Heart right ventricle (tissue), 16 donors: Measurements from ENCODE around the gene NR2F6. TPM values are rescaled to one million over a fixed set of nuclear protein-coding genes. Genes with fewer than 3 reads are reported as not detected.

Experiments used
- ATAC-seq, 8 donors: fragments of 200-7000 bp; cut with Tn5 transposase; one replicate each; pipeline ENCODE4 v1.9.1; 2020; ENCODE audit warnings: mild to moderate bottlenecking in 8 of 8, moderate library complexity in 8 of 8, moderate number of reproducible peaks in 1 of 8
- DNase-seq, 2 donors: peaks; one replicate each; pipeline ENCODE4 v3.0.0-alpha.2; 2020
- H3K27ac ChIP-seq, 10 donors: fragments of 200-600 bp; sonication (generic) in 2 of 10; one replicate each; pipeline versions ENCODE4 v1.5.0 to v1.8.0; 2020 to 2022; ENCODE audit warnings: mild to moderate bottlenecking in 3 of 10
- H3K27me3 ChIP-seq, 7 donors: fragments of 200-600 bp; one replicate each; pipeline ENCODE4 v1.8.0; 2021 to 2022; ENCODE audit warnings: mild to moderate bottlenecking in 2 of 7
- H3K36me3 ChIP-seq, 9 donors: fragments of 200-600 bp; sonication (generic) in 1 of 9; one replicate each; pipeline versions ENCODE4 v1.5.0 to v1.8.0; 2020 to 2022; ENCODE audit warnings: mild to moderate bottlenecking in 2 of 9
- H3K4me1 ChIP-seq, 9 donors: fragments of 200-600 bp; sonication (generic) in 1 of 9; one replicate each; pipeline versions ENCODE4 v1.5.0 to v1.8.0; 2020 to 2022; ENCODE audit warnings: mild to moderate bottlenecking in 4 of 9
- H3K4me3 ChIP-seq, 10 donors: fragments of 200-600 bp; sonication (generic) in 2 of 10; one replicate each; pipeline versions ENCODE4 v1.5.0 to v1.8.0; 2020 to 2022; ENCODE audit warnings: mild to moderate bottlenecking in 7 of 10, moderate library complexity in 2 of 10
- H3K9me3 ChIP-seq, 11 donors: fragments of 200-600 bp in 10 of 11; sonication (generic) in 2 of 11; one replicate each; pipeline versions ENCODE4 v1.5.0 to v1.8.0; 2013 to 2022; ENCODE audit warnings: mild to moderate bottlenecking in 2 of 11, control low read depth in 1 of 11, moderate library complexity in 1 of 11
- WGBS, 2 donors: extraction: QIAGEN DNeasy Blood & Tissue Kit; methylation state at CpG; one replicate each; pipeline ENCODE4 v1.1.7; 2013; ENCODE audit warnings: inconsistent platforms in 1 of 2; 5-methylcytosine and 5-hydroxymethylcytosine counted together
- intact Hi-C, 10 donors: fragments of 100-400 bp; cut with DNase I; formaldehyde crosslinking; loops; one replicate each; pipeline versions ENCODE4 v1.11.1 to v1.14.2; 2022
- polyA plus RNA-seq, 2 donors: library from polyadenylated mRNA; stranded (reverse); fragments of 200-250 nt; gene quantifications; one replicate each; pipeline ENCODE4 v1.2.3, GENCODE V29; 2013
- total RNA-seq, 10 donors: library from RNA; stranded (reverse); fragmentation: NEBNext Ultra II Directional in 3 of 10; extraction: Animal tissue kit (Norgen Biotek cat#: 25700) in 3 of 10; gene quantifications; one replicate each; pipeline versions ENCODE4 v1.2.1 to v1.2.4, GENCODE V29; 2021 to 2023
- TF ChIP-seq, protein P1 (sequence below), 9 donors: fragments of 200-600 bp; sonication (generic) in 2 of 9; IDR thresholded peaks; one replicate each; pipeline versions ENCODE4 v1.5.0 to v1.8.0; 2021 to 2022; ENCODE audit warnings: antibody characterized with exemption in 9 of 9, mild to moderate bottlenecking in 5 of 9, moderate library complexity in 1 of 9
- donor health status: Arrhythmogenic right ventricular cardiomyopathy.
- donor health status: ischemic (EF 13 %, LVEDD 7.1; RV severe dilation, severe dysfunction).
- donor health status: healthy with polysubstance abuse.
- donor health status: DM: no; HTN: yes; CAD: no.
- donor health status: DM: no; HTN: no; CAD: no.
- donor health status: ischemic (EF 25% LVEDD 6.9; RV normal size, moderate dysfunction).
- donor health status: ischemic (EF 25% LVEDD 5.7; RV mildly dilated, moderate dysfunction).
- donor health status: healthy.
- donor health status: DM: yes; HTN: yes; CAD: no.
- donor health status: Ischemic cardiomyopathy.
- donor health status: ischemic (EF 35%, LVEDD 5.7; RV mildly dilated, moderate dysfunction).
- donor health status: nonischemic (EF 11% LVEDD 7.7; RV severe dilation, severe dysfunction).
- donor health status: DM: yes; HTN: yes; CAD: no.
- donor health status: PGD.
- donor health status: ischemic (EF 29% LVEDD 5.4; RV normal size, mild dysfunction).
- donor health status: nonischemic (EF 23%, LVEDD 6.1; RV moderate dilation, normal function).

Gene NR2F6
- total and polyA plus RNA-seq, 12 donors, result 32.0 to 79.7 (median 42.2) TPM

DNA sequence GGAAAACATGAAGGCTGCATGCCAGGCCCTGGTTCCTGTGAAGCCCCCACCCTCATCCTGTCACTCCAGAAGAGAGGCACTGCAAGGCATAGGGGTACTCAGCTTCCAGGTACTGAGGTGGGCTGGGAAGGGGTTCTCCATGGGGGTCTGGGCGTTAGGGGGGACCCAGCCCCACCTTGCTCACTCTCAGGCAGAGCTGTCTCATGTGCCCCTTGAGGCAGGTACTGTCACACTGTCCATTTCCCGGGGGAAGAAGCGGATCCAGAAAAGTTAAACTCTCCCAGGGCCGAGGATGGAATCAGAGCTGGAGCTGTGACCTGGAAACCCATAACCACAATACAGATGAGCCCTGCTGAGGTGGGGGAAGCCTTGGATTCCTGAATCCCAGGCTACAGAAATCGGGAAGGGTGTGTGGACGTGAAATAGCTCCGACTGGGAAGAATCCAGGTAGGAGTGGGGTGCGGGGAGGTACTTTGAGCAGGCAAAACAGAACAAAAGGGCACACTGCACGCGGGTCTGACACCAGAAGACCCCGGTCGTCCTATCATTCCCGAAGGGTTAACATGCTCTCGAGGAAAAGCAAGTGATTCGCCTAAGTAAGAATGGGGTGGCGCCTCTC, 31.1 kb downstream of the NR2F6 start:
- 25 to 39% methylated on average over 16 of the region's 16 CpGs for WGBS, 2 donors

DNA sequence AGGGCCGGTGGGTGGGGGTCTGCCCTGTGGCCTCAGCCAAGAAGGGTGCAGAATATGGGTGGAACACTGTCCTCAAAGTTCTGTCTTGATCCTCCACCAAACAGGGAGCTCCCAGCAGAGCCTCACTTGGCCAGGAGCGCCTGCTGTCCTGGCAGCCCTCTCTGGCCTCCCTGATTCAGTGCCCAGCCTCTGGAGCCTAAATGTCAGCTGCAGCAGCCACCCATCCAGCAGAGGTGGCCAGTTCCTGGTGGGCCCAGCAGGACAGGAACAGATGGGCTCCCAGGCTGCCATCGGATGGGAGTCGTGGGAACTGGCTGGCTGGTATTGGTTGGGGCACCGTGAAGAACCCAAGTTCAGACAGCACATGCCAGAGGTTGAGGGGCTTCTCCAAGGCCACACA, 32.4 kb downstream of the NR2F6 start:
- intact Hi-C loops, result loop anchor here in 1 of 10 donors (10.0 kb wide), 1 partner anchor 71 kb away; the partner anchor contains the start of gene ANKLE1
- Histone ChIP-seq H3K27me3 (no peaks in the 10 kb centered on the region), H3K9me3 (no peaks in the 10 kb centered on the region), H3K4me1 (peaks cover 0 to 16% (median 13%) of the 10 kb centered on the region in 9 donors), H3K4me3 (no peak overlapping the region), H3K27ac (no peak overlapping the region), H3K36me3 (peaks cover 0 to 78% (median 40%) of the 10 kb centered on the region in 9 donors)
- no peak for ATAC-seq
- DNase-seq, result no peak
- 85 to 89% methylated on average over 5 of the region's 5 CpGs for WGBS, 2 donors
- TF ChIP-seq, protein P1, sequence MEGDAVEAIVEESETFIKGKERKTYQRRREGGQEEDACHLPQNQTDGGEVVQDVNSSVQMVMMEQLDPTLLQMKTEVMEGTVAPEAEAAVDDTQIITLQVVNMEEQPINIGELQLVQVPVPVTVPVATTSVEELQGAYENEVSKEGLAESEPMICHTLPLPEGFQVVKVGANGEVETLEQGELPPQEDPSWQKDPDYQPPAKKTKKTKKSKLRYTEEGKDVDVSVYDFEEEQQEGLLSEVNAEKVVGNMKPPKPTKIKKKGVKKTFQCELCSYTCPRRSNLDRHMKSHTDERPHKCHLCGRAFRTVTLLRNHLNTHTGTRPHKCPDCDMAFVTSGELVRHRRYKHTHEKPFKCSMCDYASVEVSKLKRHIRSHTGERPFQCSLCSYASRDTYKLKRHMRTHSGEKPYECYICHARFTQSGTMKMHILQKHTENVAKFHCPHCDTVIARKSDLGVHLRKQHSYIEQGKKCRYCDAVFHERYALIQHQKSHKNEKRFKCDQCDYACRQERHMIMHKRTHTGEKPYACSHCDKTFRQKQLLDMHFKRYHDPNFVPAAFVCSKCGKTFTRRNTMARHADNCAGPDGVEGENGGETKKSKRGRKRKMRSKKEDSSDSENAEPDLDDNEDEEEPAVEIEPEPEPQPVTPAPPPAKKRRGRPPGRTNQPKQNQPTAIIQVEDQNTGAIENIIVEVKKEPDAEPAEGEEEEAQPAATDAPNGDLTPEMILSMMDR (IDR thresholded peaks at IDR 0.05), result no peak

More for the DNA sequence above, 31.1 kb downstream of the NR2F6 start:
- TF ChIP-seq, protein P1 (IDR thresholded peaks at IDR 0.05), result no peak
- intact Hi-C loops, result loop anchor here in 1 of 10 donors (10.0 kb wide), 1 partner anchor 70 kb away; the partner anchor contains the start of gene ANKLE1
- peak in 1 of 8 donors; percentile 0 for ATAC-seq
- Histone ChIP-seq H3K9me3 (no peaks in the 10 kb centered on the region), H3K4me1 (peaks cover 0 to 16% (median 13%) of the 10 kb centered on the region in 9 donors), H3K36me3 (peaks cover 0 to 78% (median 46%) of the 10 kb centered on the region in 9 donors), H3K4me3 (peak overlapping the region; percentile 47 to 80 (median 64)), H3K27me3 (no peaks in the 10 kb centered on the region), H3K27ac (peak overlapping the region; percentile 80 to 97 (median 94))
- no peak for DNase-seq

DNA sequence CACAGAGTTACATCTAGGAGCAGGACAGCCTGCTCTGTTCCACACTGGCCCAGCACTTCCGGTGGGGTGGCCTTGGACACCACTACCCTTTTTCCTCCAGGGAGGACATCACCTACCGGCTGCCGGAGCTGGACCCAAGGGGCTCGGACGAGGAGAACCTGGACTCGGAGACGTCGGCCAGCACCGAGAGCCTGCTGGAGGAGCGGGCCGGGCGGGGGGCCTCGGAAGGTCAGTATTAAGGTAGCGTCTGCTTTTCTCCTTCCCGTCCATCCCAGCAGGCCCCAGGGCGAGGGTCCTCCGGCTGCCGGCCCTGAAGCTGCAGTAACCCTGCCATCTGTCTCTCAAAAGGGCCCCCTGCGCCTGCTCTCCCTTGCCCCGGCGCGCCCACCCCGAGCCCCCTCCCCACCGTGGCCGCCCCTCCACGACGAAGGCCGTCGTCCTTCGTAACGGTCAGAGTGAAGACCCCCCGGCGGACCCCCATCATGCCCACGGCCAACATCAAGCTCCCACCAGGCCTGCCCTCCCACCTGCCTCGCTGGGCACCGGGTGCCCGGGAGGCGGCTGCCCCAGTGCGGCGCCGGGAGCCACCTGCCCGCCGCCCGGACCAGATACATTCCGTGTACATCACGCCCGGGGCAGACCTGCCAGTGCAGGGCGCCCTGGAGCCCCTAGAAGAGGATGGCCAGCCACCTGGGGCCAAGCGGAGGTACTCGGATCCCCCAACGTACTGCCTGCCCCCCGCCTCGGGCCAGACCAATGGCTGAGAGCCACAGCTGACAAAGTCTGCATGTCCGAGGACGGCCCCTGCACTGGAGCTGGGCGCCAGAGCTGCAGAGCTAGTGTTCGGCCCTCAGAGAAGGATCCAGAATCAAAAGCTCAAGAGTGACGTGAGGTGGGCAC, 33.9 kb downstream of the NR2F6 start:
- intact Hi-C loops, result loop anchor here in 1 of 10 donors (10.0 kb wide), 1 partner anchor 73 kb away; the partner anchor contains the start of gene ANKLE1
- WGBS, 2 donors, result 93 to 94% methylated on average over 50 to 58 of the region's 58 CpGs
- Histone ChIP-seq H3K36me3 (peaks cover 0 to 76% (median 36%) of the 10 kb centered on the region in 9 donors), H3K27ac (no peak overlapping the region), H3K27me3 (no peaks in the 10 kb centered on the region), H3K4me3 (no peak overlapping the region), H3K9me3 (no peaks in the 10 kb centered on the region), H3K4me1 (peaks cover 0 to 16% (median 13%) of the 10 kb centered on the region in 9 donors)
- ATAC-seq (no peak), DNase-seq (no peak)
- TF ChIP-seq, protein P1 (IDR thresholded peaks at IDR 0.05), result no peak

DNA sequence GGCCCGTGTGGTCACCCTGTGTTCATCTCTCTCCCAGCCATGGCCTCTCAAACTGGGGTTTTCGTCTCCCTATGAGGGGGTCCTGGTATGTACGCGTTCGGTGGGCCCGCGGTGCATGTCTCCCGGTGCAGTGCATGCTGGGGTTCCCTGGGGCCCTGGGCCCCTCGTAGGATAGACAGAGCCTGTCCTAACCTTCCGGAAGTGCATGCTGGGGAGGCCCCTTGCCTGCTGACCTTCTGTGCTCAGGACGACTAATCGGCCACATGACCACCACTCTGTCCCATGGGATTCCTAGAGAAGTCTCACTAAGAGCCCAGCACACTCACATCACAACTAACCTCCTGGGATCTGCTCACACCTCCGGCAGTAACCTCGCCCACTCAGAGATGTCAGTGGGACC, 35.4 kb downstream of the NR2F6 start:
- Histone ChIP-seq H3K36me3 (peaks cover 0 to 84% (median 43%) of the 10 kb centered on the region in 9 donors), H3K9me3 (no peaks in the 10 kb centered on the region)
- TF ChIP-seq, protein P1 (IDR thresholded peaks at IDR 0.05), result no peak

More for the DNA sequence above, 35.4 kb downstream of the NR2F6 start:
- no peak for DNase-seq
- ATAC-seq, result no peak
- WGBS, 2 donors, result 85 to 86% methylated on average over 14 of the region's 14 CpGs
- Histone ChIP-seq H3K27me3 (no peaks in the 10 kb centered on the region), H3K4me1 (peaks cover 0 to 9% (median 6%) of the 10 kb centered on the region in 9 donors), H3K4me3 (no peak overlapping the region), H3K27ac (no peak overlapping the region)
- intact Hi-C loops, result loop anchor here in 1 of 10 donors (10.0 kb wide), 1 partner anchor 75 kb away; the partner anchor contains the start of gene ANKLE1
